HCT116 (cell line): ENCODE results near the gene GIT2. TPM values are rescaled to one million over a fixed set of nuclear protein-coding genes. Genes with fewer than 3 reads are reported as not detected.

ENCODE experiments used
- ATAC-seq: fragments of 200-7000 bp; cut with Tn5 transposase; 2 replicates; pipeline ENCODE4 v1.9.1; 2020; ENCODE audit warnings: mild to moderate bottlenecking, moderate library complexity
- BruUV-seq: library from RNA; stranded (reverse); fragments of 400-500 nt; replicated peaks from 2 replicates; lab custom pipeline; 2021; lab: Mats Ljungman, UMichigan
- CTCF ChIA-PET: fragments of 300-600 bp; sonication (Branson Sonifier 250); formaldehyde crosslinking; loops from one replicate; lab custom pipeline; 2021; ENCODE audit warnings: antibody characterized with exemption; lab: Charles Lee
- POLR2A ChIA-PET: fragments of 300-600, 350-600 bp; sonication (Branson Sonifier 250); formaldehyde crosslinking; loops from one replicate; lab custom pipeline; 2021; ENCODE audit warnings: antibody characterized with exemption; lab: Charles Lee
- RAD21 ChIA-PET, 2 experiments: fragments of 300-600 bp; sonication (Branson Sonifier 250); formaldehyde crosslinking; loops; one replicate each; lab custom pipeline; 2023; ENCODE audit warnings: low total read pairs in 2 of 2; ENCODE audit not compliant: uncharacterized antibody in 2 of 2, unreplicated experiment in 2 of 2, low non-redundant PET in 1 of 2; lab: Charles Lee
- DNase-seq: peaks from one replicate; pipeline ENCODE4 v3.0.0-alpha.2; 2010; ENCODE audit warnings: low read depth, low spot score
- H2AFZ ChIP-seq: fragments of 200-600 bp; shearing (Covaris generic), sonication (generic); 2 replicates; pipeline ENCODE4 v1.6.1; 2017; ENCODE audit warnings: low read depth, mixed run types, mixed read lengths, antibody characterized with exemption, low read length; ENCODE audit not compliant: poor library complexity, severe bottlenecking
- H3K27ac ChIP-seq: 2 replicates; pipeline ENCODE4 v1.5.1; 2012; ENCODE audit warnings: low read depth, low read length
- H3K27me3 ChIP-seq: fragments of 200-600 bp; sonication (generic); 2 replicates; pipeline ENCODE4 v1.6.1; 2016; ENCODE audit warnings: mixed run types, low read length, mixed read lengths; ENCODE audit not compliant: insufficient read depth
- H3K36me3 ChIP-seq, 2 experiments: fragments of 200-500 bp in 1 of 2; fragments of 200-600 bp in 1 of 2; sonication (Bioruptor generic) in 1 of 2; sonication (generic) in 1 of 2; 2 replicates each; pipeline versions ENCODE4 v1.5.1 to v1.6.1; 2014 to 2016; ENCODE audit warnings: low read length in 2 of 2, inconsistent platforms in 1 of 2, mixed read lengths in 1 of 2, mixed run types in 1 of 2; ENCODE audit not compliant: insufficient read depth in 2 of 2, control insufficient read depth in 1 of 2
- H3K4me1 ChIP-seq, 2 experiments: fragments of 200-600 bp in 1 of 2; sonication (generic) in 1 of 2; 2 replicates each; pipeline versions ENCODE4 v1.5.1 to v1.6.1; 2012 to 2017; ENCODE audit warnings: low read length in 2 of 2, inconsistent platforms in 1 of 2, mild to moderate bottlenecking in 1 of 2, mixed read lengths in 1 of 2, mixed run types in 1 of 2, moderate library complexity in 1 of 2; ENCODE audit not compliant: insufficient read depth in 2 of 2, control insufficient read depth in 1 of 2
- H3K4me2 ChIP-seq: fragments of 200-600 bp; sonication (generic); 2 replicates; pipeline ENCODE4 v1.6.1; 2017; ENCODE audit warnings: mixed run types, low read length, mixed read lengths
- H3K4me3 ChIP-seq, 2 experiments: fragments of 200-600 bp in 1 of 2; sonication (generic) in 1 of 2; replicated peaks in 1 of 2; 2 replicates each; pipeline ENCODE4 v1.5.1; 2011 to 2016; ENCODE audit warnings: low read length in 2 of 2, control low read depth in 1 of 2, low read depth in 1 of 2, mild to moderate bottlenecking in 1 of 2, mixed read lengths in 1 of 2, mixed run types in 1 of 2
- H3K79me2 ChIP-seq: fragments of 200-600 bp; sonication (generic); 2 replicates; pipeline ENCODE4 v1.6.1; 2017; ENCODE audit warnings: mild to moderate bottlenecking, mixed run types, low read length, moderate library complexity, mixed read lengths; ENCODE audit not compliant: insufficient read depth
- H3K9ac ChIP-seq: fragments of 200-600 bp; sonication (generic); 2 replicates; pipeline ENCODE4 v1.6.1; 2016; ENCODE audit warnings: low read length, mixed read lengths
- H3K9me2 ChIP-seq: fragments of 200-600 bp; sonication (generic), shearing (Covaris generic); 2 replicates; pipeline ENCODE4 v1.6.1; 2017; ENCODE audit warnings: mixed run types, mild to moderate bottlenecking, moderate library complexity; ENCODE audit not compliant: insufficient read depth
- H3K9me3 ChIP-seq, 2 experiments: fragments of 200-500 bp in 1 of 2; fragments of 200-600 bp in 1 of 2; sonication (Bioruptor generic) in 1 of 2; sonication (generic) in 1 of 2; 2 replicates each; pipeline ENCODE4 v1.6.1; 2014 to 2017; ENCODE audit warnings: low read length in 2 of 2, mixed read lengths in 2 of 2, inconsistent platforms in 1 of 2, low read depth in 1 of 2, mild to moderate bottlenecking in 1 of 2, mixed run types in 1 of 2, moderate library complexity in 1 of 2; ENCODE audit not compliant: control insufficient read depth in 1 of 2, insufficient read depth in 1 of 2
- H4K20me1 ChIP-seq: fragments of 200-600 bp; sonication (generic), shearing (Covaris generic); 2 replicates; pipeline ENCODE4 v1.6.1; 2017; ENCODE audit warnings: mixed run types, mild to moderate bottlenecking, moderate library complexity; ENCODE audit not compliant: insufficient read depth
- CBX3 ChIP-seq: IDR thresholded peaks from 2 replicates; pipeline ENCODE4 v1.6.1; 2012; ENCODE audit warnings: low read depth
- CEBPB ChIP-seq: IDR thresholded peaks from 2 replicates; pipeline ENCODE4 v1.6.1; 2012; ENCODE audit warnings: low read depth
- ELF1 ChIP-seq: IDR thresholded peaks from 2 replicates; pipeline ENCODE4 v1.6.1; 2012; ENCODE audit warnings: low read depth, borderline replicate concordance
- EZH2 ChIP-seq: fragments of 200-600 bp; sonication (generic); IDR thresholded peaks from 2 replicates; pipeline ENCODE4 v1.6.1; 2017; ENCODE audit warnings: antibody characterized with exemption, mixed run types
- EZH2phosphoT487 ChIP-seq: fragments of 200-600 bp; IDR thresholded peaks from 2 replicates; pipeline ENCODE4 v1.6.1; 2018; ENCODE audit warnings: antibody characterized with exemption, borderline replicate concordance
- FOSL1 ChIP-seq: IDR thresholded peaks from 2 replicates; pipeline ENCODE4 v1.6.1; 2012; ENCODE audit warnings: low read depth
- POLR2A ChIP-seq: IDR thresholded peaks from 2 replicates; pipeline ENCODE4 v1.7.0; 2011; ENCODE audit warnings: borderline replicate concordance; ENCODE audit not compliant: insufficient read depth, insufficient read length; ENCODE audit errors: extremely low read depth
- SIN3A ChIP-seq: IDR thresholded peaks from 2 replicates; pipeline ENCODE4 v1.6.1; 2012; ENCODE audit warnings: low read depth
- SP1 ChIP-seq: IDR thresholded peaks from 2 replicates; pipeline ENCODE4 v1.6.1; 2012; ENCODE audit warnings: low read depth
- SRF ChIP-seq: IDR thresholded peaks from 2 replicates; pipeline ENCODE4 v1.6.1; 2012; ENCODE audit warnings: low read depth
- TCF7L2 ChIP-seq: IDR thresholded peaks from 2 replicates; pipeline ENCODE4 v1.7.0; 2011; ENCODE audit warnings: borderline replicate concordance, inconsistent platforms; ENCODE audit not compliant: insufficient read depth, insufficient read length; ENCODE audit errors: extremely low read depth
- YY1 ChIP-seq: IDR thresholded peaks from 2 replicates; pipeline ENCODE4 v1.6.1; 2011; ENCODE audit warnings: low read length, low read depth, moderate library complexity, mild to moderate bottlenecking; ENCODE audit not compliant: insufficient replicate concordance; ENCODE audit errors: extremely low read depth
- ZFX ChIP-seq: fragments of 450-650 bp; IDR thresholded peaks from 2 replicates; pipeline ENCODE4 v1.6.1; 2017
- ZNF274 ChIP-seq: fragments of 200-500 bp; sonication (Bioruptor generic); IDR thresholded peaks from 2 replicates; pipeline ENCODE4 v1.6.1; 2014; ENCODE audit warnings: mild to moderate bottlenecking, low read depth, low read length, inconsistent platforms
- intact Hi-C: fragments of 100-400 bp; cut with micrococcal nuclease; formaldehyde crosslinking; loops from 2 replicates; pipeline ENCODE4 v1.10.0; 2022
- total RNA-seq: library from RNA; stranded (reverse); gene quantifications from one replicate; pipeline ENCODE4 v1.2.1, GENCODE V29; 2021; ENCODE audit not compliant: unreplicated experiment
- TF ChIP-seq, protein P1 (sequence below): IDR thresholded peaks from 2 replicates; pipeline ENCODE4 v1.6.1; 2011; ENCODE audit warnings: mild to moderate bottlenecking, low read length, moderate library complexity; ENCODE audit not compliant: insufficient replicate concordance; ENCODE audit errors: extremely low read depth
- TF ChIP-seq, protein P2 (sequence below): IDR thresholded peaks from 2 replicates; pipeline ENCODE4 v1.6.1; 2012; ENCODE audit warnings: low read depth
- TF ChIP-seq, protein P3 (sequence below): IDR thresholded peaks from 2 replicates; pipeline ENCODE4 v1.6.1; 2012
- TF ChIP-seq, protein P4 (sequence below), 3 experiments: fragments of 200-600 bp in 1 of 3; sonication (generic) in 1 of 3; IDR thresholded peaks in 2 of 3; conservative IDR thresholded peaks in 1 of 3; 2 replicates each; pipeline ENCODE4 v1.5.1; 2012 to 2017; ENCODE audit warnings: low read depth in 2 of 3, low read length in 2 of 3, antibody characterized with exemption in 1 of 3, borderline replicate concordance in 1 of 3, control low read depth in 1 of 3, mild to moderate bottlenecking in 1 of 3, mixed read lengths in 1 of 3, mixed run types in 1 of 3, moderate library complexity in 1 of 3; ENCODE audit not compliant: insufficient read depth in 1 of 3

The GIT2 gene
- total RNA-seq, 1 experiment from 2014 or later: 21.5 TPM

DNA sequence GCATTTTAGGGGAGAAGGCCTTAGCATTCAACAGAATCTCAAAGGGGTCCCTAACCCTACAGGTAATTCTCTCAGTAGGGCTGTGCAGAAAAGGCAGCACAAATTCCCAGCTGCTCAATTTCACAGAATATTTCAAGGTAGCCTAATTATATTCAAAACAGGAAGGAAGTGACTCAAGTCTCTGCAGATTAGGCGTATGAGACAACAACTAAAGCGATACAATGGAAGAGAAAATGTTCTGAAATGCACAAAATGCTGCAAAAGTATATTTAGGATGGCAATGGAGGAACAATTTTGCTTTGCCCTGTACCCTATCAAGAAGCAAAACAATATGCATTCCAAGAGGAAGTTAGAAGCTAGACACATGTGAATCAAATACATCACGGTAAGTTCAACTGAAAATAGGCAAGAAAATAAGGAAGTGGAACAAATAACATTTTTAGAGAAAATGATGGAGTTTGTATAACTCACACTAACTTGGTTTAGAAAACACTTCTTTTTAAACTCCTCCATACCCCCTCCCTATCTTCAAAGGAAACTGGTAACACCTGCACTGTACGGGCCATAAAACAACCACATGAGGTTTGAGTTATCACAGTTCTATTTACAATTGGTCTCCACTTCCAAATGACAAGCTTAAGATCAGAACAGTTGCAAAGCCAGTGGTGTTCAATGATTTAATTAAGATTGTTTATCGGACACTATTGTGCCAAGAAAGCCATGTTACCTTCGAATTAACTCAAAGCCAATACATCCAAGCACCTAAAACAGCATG, 1.6 kb downstream of the GIT2 start (continued):
- TF ChIP-seq, protein P1, sequence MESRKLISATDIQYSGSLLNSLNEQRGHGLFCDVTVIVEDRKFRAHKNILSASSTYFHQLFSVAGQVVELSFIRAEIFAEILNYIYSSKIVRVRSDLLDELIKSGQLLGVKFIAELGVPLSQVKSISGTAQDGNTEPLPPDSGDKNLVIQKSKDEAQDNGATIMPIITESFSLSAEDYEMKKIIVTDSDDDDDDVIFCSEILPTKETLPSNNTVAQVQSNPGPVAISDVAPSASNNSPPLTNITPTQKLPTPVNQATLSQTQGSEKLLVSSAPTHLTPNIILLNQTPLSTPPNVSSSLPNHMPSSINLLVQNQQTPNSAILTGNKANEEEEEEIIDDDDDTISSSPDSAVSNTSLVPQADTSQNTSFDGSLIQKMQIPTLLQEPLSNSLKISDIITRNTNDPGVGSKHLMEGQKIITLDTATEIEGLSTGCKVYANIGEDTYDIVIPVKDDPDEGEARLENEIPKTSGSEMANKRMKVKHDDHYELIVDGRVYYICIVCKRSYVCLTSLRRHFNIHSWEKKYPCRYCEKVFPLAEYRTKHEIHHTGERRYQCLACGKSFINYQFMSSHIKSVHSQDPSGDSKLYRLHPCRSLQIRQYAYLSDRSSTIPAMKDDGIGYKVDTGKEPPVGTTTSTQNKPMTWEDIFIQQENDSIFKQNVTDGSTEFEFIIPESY: no peak
- no peak for TF ChIP-seq ZFX
- no peak for TF ChIP-seq EZH2
- TF ChIP-seq FOSL1: no peak
- TF ChIP-seq, all 23 proteins: peak for 0

DNA sequence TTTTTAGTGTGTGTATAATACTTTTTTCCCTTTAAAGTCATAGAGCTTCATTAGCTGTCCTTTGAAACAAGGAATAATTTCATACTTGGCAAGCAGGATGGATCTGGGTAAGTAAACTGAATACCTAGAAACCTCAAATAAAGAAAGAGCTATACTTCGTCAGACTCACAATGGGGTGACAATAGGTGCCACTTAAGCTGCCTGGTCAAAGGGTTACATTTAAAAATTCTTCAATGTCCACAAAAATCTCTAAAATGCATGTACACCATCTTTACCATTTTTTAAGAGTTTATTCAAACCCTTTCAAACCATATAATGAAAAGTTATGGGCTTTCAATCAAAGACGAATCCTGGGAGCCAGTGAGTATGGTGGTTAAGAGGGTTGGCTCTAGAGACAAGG, 3.1 kb downstream of the GIT2 start:
- peaks cover 4 to 18% of the 10 kb centered on the region in 2 experiments; a peak in 3 of 4 replicates for H3K4me1 ChIP-seq
- H4K20me1 ChIP-seq: no peaks in the 10 kb centered on the region
- intact Hi-C loops: no loop called here
- no peaks in the 10 kb centered on the region for H3K9me3 ChIP-seq
- peaks cover 33% of the 10 kb centered on the region for H3K79me2 ChIP-seq
- ATAC-seq (no peak), DNase-seq (no peak)
- H3K9me2 ChIP-seq: no peaks in the 10 kb centered on the region
- ChIA-PET POLR2A (no interaction called here), CTCF (no interaction called here), RAD21 (no interaction called here)
- no peak overlapping the region for H3K4me2 ChIP-seq
- H3K27ac ChIP-seq: no peak overlapping the region
- BruUV-seq: no TSS peak
- H3K27me3 ChIP-seq: no peaks in the 10 kb centered on the region
- H2AFZ ChIP-seq: no peak overlapping the region
- H3K9ac ChIP-seq: no peak overlapping the region
- H3K36me3 ChIP-seq: peaks cover 3 to 6% of the 10 kb centered on the region in 2 experiments; a peak in 1 of 4 replicates
- H3K4me3 ChIP-seq: no peak overlapping the region
- no peak for TF ChIP-seq EZH2phosphoT487
- no peak for TF ChIP-seq TCF7L2
- TF ChIP-seq YY1: no peak
- TF ChIP-seq EZH2: no peak
- TF ChIP-seq, protein P2, sequence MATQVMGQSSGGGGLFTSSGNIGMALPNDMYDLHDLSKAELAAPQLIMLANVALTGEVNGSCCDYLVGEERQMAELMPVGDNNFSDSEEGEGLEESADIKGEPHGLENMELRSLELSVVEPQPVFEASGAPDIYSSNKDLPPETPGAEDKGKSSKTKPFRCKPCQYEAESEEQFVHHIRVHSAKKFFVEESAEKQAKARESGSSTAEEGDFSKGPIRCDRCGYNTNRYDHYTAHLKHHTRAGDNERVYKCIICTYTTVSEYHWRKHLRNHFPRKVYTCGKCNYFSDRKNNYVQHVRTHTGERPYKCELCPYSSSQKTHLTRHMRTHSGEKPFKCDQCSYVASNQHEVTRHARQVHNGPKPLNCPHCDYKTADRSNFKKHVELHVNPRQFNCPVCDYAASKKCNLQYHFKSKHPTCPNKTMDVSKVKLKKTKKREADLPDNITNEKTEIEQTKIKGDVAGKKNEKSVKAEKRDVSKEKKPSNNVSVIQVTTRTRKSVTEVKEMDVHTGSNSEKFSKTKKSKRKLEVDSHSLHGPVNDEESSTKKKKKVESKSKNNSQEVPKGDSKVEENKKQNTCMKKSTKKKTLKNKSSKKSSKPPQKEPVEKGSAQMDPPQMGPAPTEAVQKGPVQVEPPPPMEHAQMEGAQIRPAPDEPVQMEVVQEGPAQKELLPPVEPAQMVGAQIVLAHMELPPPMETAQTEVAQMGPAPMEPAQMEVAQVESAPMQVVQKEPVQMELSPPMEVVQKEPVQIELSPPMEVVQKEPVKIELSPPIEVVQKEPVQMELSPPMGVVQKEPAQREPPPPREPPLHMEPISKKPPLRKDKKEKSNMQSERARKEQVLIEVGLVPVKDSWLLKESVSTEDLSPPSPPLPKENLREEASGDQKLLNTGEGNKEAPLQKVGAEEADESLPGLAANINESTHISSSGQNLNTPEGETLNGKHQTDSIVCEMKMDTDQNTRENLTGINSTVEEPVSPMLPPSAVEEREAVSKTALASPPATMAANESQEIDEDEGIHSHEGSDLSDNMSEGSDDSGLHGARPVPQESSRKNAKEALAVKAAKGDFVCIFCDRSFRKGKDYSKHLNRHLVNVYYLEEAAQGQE: no peak
- TF ChIP-seq, protein P3, sequence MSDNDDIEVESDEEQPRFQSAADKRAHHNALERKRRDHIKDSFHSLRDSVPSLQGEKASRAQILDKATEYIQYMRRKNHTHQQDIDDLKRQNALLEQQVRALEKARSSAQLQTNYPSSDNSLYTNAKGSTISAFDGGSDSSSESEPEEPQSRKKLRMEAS: no peak
- TF ChIP-seq ELF1: no peak
- no peak for TF ChIP-seq ZNF274
- no peak for TF ChIP-seq CEBPB
- TF ChIP-seq SRF: no peak
- no peak for TF ChIP-seq FOSL1
- TF ChIP-seq SP1: no peak
- no peak for TF ChIP-seq SIN3A
- no peak for TF ChIP-seq POLR2A
- TF ChIP-seq CBX3: no peak
- TF ChIP-seq, protein P4, sequence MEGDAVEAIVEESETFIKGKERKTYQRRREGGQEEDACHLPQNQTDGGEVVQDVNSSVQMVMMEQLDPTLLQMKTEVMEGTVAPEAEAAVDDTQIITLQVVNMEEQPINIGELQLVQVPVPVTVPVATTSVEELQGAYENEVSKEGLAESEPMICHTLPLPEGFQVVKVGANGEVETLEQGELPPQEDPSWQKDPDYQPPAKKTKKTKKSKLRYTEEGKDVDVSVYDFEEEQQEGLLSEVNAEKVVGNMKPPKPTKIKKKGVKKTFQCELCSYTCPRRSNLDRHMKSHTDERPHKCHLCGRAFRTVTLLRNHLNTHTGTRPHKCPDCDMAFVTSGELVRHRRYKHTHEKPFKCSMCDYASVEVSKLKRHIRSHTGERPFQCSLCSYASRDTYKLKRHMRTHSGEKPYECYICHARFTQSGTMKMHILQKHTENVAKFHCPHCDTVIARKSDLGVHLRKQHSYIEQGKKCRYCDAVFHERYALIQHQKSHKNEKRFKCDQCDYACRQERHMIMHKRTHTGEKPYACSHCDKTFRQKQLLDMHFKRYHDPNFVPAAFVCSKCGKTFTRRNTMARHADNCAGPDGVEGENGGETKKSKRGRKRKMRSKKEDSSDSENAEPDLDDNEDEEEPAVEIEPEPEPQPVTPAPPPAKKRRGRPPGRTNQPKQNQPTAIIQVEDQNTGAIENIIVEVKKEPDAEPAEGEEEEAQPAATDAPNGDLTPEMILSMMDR (IDR thresholded peaks at IDR 0.05 in 2 of 3, conservative IDR thresholded peaks at IDR 0.05 in 1 of 3; ENCODE audit: borderline replicate concordance in 1 of 3, insufficient read depth in 1 of 3, low read depth in 2 of 3, low read length in 2 of 3): no peak
